GM21786 (cell line): ENCODE measurements around the gene TNS4.

Experiments
- ATAC-seq: cut with Tn5 transposase; IDR thresholded peaks from one replicate; pipeline ENCODE4 v1.9.1; 2021; ENCODE audit not compliant: unreplicated experiment

Gene TNS4

GRCh38 chr17:40473573-40474365 lies 27.7 kb downstream of the TNS4 start:
- no peak for ATAC-seq

- no peak for ATAC-seq
These were observed 28.5 kb downstream of the TNS4 start for GRCh38 chr17:40472733-40473452.

- no peak for ATAC-seq
These were observed 29.3 kb downstream of the TNS4 start for GRCh38 chr17:40471846-40472732.

GRCh38 chr17:40470932-40471828 lies 30.2 kb downstream of the TNS4 start:
- no peak for ATAC-seq

- ATAC-seq, result no peak
These were observed 31.4 kb downstream of the TNS4 start for GRCh38 chr17:40469805-40470675.

GRCh38 chr17:40468560-40468959 lies 32.9 kb downstream of the TNS4 start:
- ATAC-seq, result no peak

GRCh38 chr17:40467281-40467867 lies 34.0 kb downstream of the TNS4 start:
- ATAC-seq, result no peak

- no peak for ATAC-seq
These were observed 35.0 kb downstream of the TNS4 start for GRCh38 chr17:40466298-40466971.

- ATAC-seq, result no peak
These were observed 37.0 kb downstream of the TNS4 start for GRCh38 chr17:40464392-40464855.

GRCh38 chr17:40463122-40463550 lies 38.3 kb downstream of the TNS4 start:
- no peak for ATAC-seq

- ATAC-seq, result no peak
These were observed 38.9 kb downstream of the TNS4 start for GRCh38 chr17:40462343-40463121.

GRCh38 chr17:40461732-40462342 lies 39.6 kb downstream of the TNS4 start:
- no peak for ATAC-seq

- no peak for ATAC-seq
These were observed 40.3 kb downstream of the TNS4 start for GRCh38 chr17:40460968-40461731.

GRCh38 chr17:40460604-40460967 lies 40.8 kb downstream of the TNS4 start:
- no peak for ATAC-seq

GRCh38 chr17:40459636-40460603 lies 41.5 kb downstream of the TNS4 start:
- no peak for ATAC-seq
